ENCODE measurements around the gene SPOCK1. TPM values are rescaled to one million over a fixed set of nuclear protein-coding genes. Genes with fewer than 3 reads are reported as not detected.

The SPOCK1 gene
- total RNA-seq, 1 experiment from 2014 or later = 0.27 TPM

- Histone ChIP-seq H3K9me2 (ENCODE audit: insufficient read depth) (no peaks in the 10 kb centered on the region), H3K4me2 (ENCODE audit: low read length) (no peak overlapping the region), H3K27me3 (ENCODE audit: insufficient read depth, low read length) (peaks cover 51% of the 10 kb centered on the region), H3K4me3 (replicated peaks in 1 of 2; ENCODE audit: low read depth in 1 of 2, low read length in 2 of 2) (no peak overlapping the region), H2AFZ (ENCODE audit: low read depth, low read length, poor library complexity, severe bottlenecking) (no peak overlapping the region), H3K36me3 (ENCODE audit: control insufficient read depth in 1 of 2, insufficient read depth in 2 of 2, low read length in 2 of 2) (no peaks in the 10 kb centered on the region), H3K79me2 (ENCODE audit: insufficient read depth, low read length) (no peaks in the 10 kb centered on the region), H3K9me3 (ENCODE audit: control insufficient read depth in 1 of 2, insufficient read depth in 1 of 2, low read depth in 1 of 2, low read length in 2 of 2) (no peaks in the 10 kb centered on the region), H4K20me1 (ENCODE audit: insufficient read depth) (no peaks in the 10 kb centered on the region), H3K27ac (ENCODE audit: low read depth, low read length) (no peak overlapping the region), H3K9ac (ENCODE audit: low read length) (no peak overlapping the region), H3K4me1 (ENCODE audit: control insufficient read depth in 1 of 2, insufficient read depth in 2 of 2, low read length in 2 of 2) (peaks cover 2 to 15% of the 10 kb centered on the region in 2 experiments; a peak in 3 of 4 replicates)
- intact Hi-C loops (cut with micrococcal nuclease) = no loop called here
- DNase-seq (ENCODE audit: low read depth, low spot score) = no peak
- TF ChIP-seq POLR2AphosphoS5 (IDR thresholded peaks at IDR 0.05; ENCODE audit: low read depth, low read length) (no peak), SP1 (IDR thresholded peaks at IDR 0.05; ENCODE audit: low read depth) (no peak), POLR2A (IDR thresholded peaks at IDR 0.05; ENCODE audit: borderline replicate concordance, extremely low read depth, insufficient read depth, insufficient read length) (no peak), REST (IDR thresholded peaks at IDR 0.05; ENCODE audit: low read depth) (no peak)
- no peak for ATAC-seq
- ChIA-PET POLR2A (no interaction called here), RAD21 (ENCODE audit: low non-redundant PET in 1 of 2, low total read pairs in 2 of 2, uncharacterized antibody in 2 of 2, unreplicated experiment in 2 of 2) (no interaction called here), CTCF (no interaction called here)
- BruUV-seq (replicated peaks) = no TSS peak
These were observed 185.5 kb downstream of the SPOCK1 start for GRCh38 chr5:137313526-137314175.

- intact Hi-C loops (cut with micrococcal nuclease) = no loop called here
- DNase-seq (ENCODE audit: low read depth, low spot score) (no peak), ATAC-seq (no peak)
- ChIA-PET CTCF (no interaction called here), POLR2A (no interaction called here), RAD21 (ENCODE audit: low non-redundant PET in 1 of 2, low total read pairs in 2 of 2, uncharacterized antibody in 2 of 2, unreplicated experiment in 2 of 2) (no interaction called here)
- TF ChIP-seq RAD21 (IDR thresholded peaks at IDR 0.05; ENCODE audit: low read depth) = no peak
- TF ChIP-seq JUND (IDR thresholded peaks at IDR 0.05) = no peak
- TF ChIP-seq CTCF (IDR thresholded peaks at IDR 0.05 in 2 of 3, conservative IDR thresholded peaks at IDR 0.05 in 1 of 3; ENCODE audit: borderline replicate concordance in 1 of 3, insufficient read depth in 1 of 3, low read depth in 2 of 3, low read length in 2 of 3) = no peak
- TF ChIP-seq EZH2phosphoT487 (IDR thresholded peaks at IDR 0.05; ENCODE audit: borderline replicate concordance) = no peak
- TF ChIP-seq YY1 (IDR thresholded peaks at IDR 0.05; ENCODE audit: extremely low read depth, insufficient replicate concordance, low read depth, low read length) = no peak
- TF ChIP-seq MAX (IDR thresholded peaks at IDR 0.05) = no peak
- no peak for TF ChIP-seq SRF (IDR thresholded peaks at IDR 0.05; ENCODE audit: low read depth)
- TF ChIP-seq ELF1 (IDR thresholded peaks at IDR 0.05; ENCODE audit: borderline replicate concordance, low read depth) = no peak
- TF ChIP-seq ZFX (IDR thresholded peaks at IDR 0.05) = no peak
- TF ChIP-seq ZNF274 (IDR thresholded peaks at IDR 0.05; ENCODE audit: low read depth, low read length) = no peak
- no peak for TF ChIP-seq EZH2 (IDR thresholded peaks at IDR 0.05)
- TF ChIP-seq CEBPB (IDR thresholded peaks at IDR 0.05; ENCODE audit: low read depth) = no peak
- no peak for TF ChIP-seq ATF3 (IDR thresholded peaks at IDR 0.05)
- Histone ChIP-seq H3K4me2 (ENCODE audit: low read length) (no peak overlapping the region), H2AFZ (ENCODE audit: low read depth, low read length, poor library complexity, severe bottlenecking) (no peak overlapping the region), H3K9me2 (ENCODE audit: insufficient read depth) (no peaks in the 10 kb centered on the region), H3K36me3 (ENCODE audit: control insufficient read depth in 1 of 2, insufficient read depth in 2 of 2, low read length in 2 of 2) (no peaks in the 10 kb centered on the region), H3K27ac (ENCODE audit: low read depth, low read length) (no peak overlapping the region), H3K4me1 (ENCODE audit: control insufficient read depth in 1 of 2, insufficient read depth in 2 of 2, low read length in 2 of 2) (peaks cover 2 to 15% of the 10 kb centered on the region in 2 experiments; a peak in 3 of 4 replicates), H3K79me2 (ENCODE audit: insufficient read depth, low read length) (no peaks in the 10 kb centered on the region), H3K4me3 (replicated peaks in 1 of 2; ENCODE audit: low read depth in 1 of 2, low read length in 2 of 2) (no peak overlapping the region), H3K27me3 (ENCODE audit: insufficient read depth, low read length) (peaks cover 35% of the 10 kb centered on the region), H3K9me3 (ENCODE audit: control insufficient read depth in 1 of 2, insufficient read depth in 1 of 2, low read depth in 1 of 2, low read length in 2 of 2) (no peaks in the 10 kb centered on the region), H4K20me1 (ENCODE audit: insufficient read depth) (no peaks in the 10 kb centered on the region), H3K9ac (ENCODE audit: low read length) (no peak overlapping the region)
- no TSS peak for BruUV-seq (replicated peaks)
These were observed 187.1 kb downstream of the SPOCK1 start for GRCh38 chr5:137312011-137312410.

Data from HCT116 (cell line).